Keratinocyte (primary cell): ENCODE results near the gene NTSR2. TPM values are rescaled to one million over a fixed set of nuclear protein-coding genes. Genes with fewer than 3 reads are reported as not detected.

Source experiments
- DNase-seq: peaks from one replicate; pipeline ENCODE4 v3.0.0-alpha.2; 2011; ENCODE audit warnings: low read depth, missing footprints, low spot score
- FAIRE-seq: peaks from 2 replicates; lab custom pipeline; 2011; peaks lifted over from hg19 to GRCh38; lab: Jason Lieb, UNC
- H2AFZ ChIP-seq: 2 replicates; pipeline ENCODE4 v1.6.0; 2012; ENCODE audit warnings: low read length, control low read depth, inconsistent platforms; ENCODE audit not compliant: control insufficient read depth
- H3K27ac ChIP-seq: 2 replicates; pipeline ENCODE4 v1.5.1; 2011; ENCODE audit warnings: low read length; ENCODE audit not compliant: control insufficient read depth, insufficient read depth
- H3K27me3 ChIP-seq: 3 replicates; pipeline ENCODE4 v1.6.0; 2011; ENCODE audit warnings: low read length; ENCODE audit not compliant: control insufficient read depth, insufficient read depth; ENCODE audit errors: extremely low read depth
- H3K36me3 ChIP-seq, 2 experiments: 2 replicates in 1 of 2; 3 replicates in 1 of 2; pipeline ENCODE4 v1.5.1; 2011; ENCODE audit warnings: low read length in 2 of 2, mild to moderate bottlenecking in 1 of 2; ENCODE audit not compliant: control insufficient read depth in 2 of 2, insufficient read depth in 2 of 2; ENCODE audit errors: extremely low read depth in 1 of 2
- H3K4me1 ChIP-seq: 3 replicates; pipeline ENCODE4 v1.5.1; 2011; ENCODE audit warnings: low read length; ENCODE audit not compliant: control insufficient read depth, insufficient read depth; ENCODE audit errors: extremely low read depth
- H3K4me2 ChIP-seq: 3 replicates; pipeline ENCODE4 v1.6.0; 2011; ENCODE audit warnings: low read depth, low read length; ENCODE audit not compliant: control insufficient read depth, insufficient read depth; ENCODE audit errors: extremely low read depth
- H3K4me3 ChIP-seq, 3 experiments: fragments of 200-600 bp in 1 of 3; sonication (generic) in 1 of 3; 2 replicates in 2 of 3; 3 replicates in 1 of 3; pipeline ENCODE4 v1.5.1; 2011 to 2016; ENCODE audit warnings: low read length in 3 of 3, mild to moderate bottlenecking in 3 of 3, control low read depth in 2 of 3, inconsistent platforms in 1 of 3, low read depth in 1 of 3, mixed read lengths in 1 of 3, mixed run types in 1 of 3, moderate library complexity in 1 of 3; ENCODE audit not compliant: control insufficient read depth in 2 of 3, insufficient read depth in 2 of 3; ENCODE audit errors: extremely low read depth in 1 of 3
- H3K79me2 ChIP-seq: 2 replicates; pipeline ENCODE4 v1.6.0; 2012; ENCODE audit warnings: low read length; ENCODE audit not compliant: control insufficient read depth, insufficient read depth
- H3K9ac ChIP-seq: 3 replicates; pipeline ENCODE4 v1.6.0; 2011; ENCODE audit warnings: low read length; ENCODE audit not compliant: control insufficient read depth, insufficient read depth; ENCODE audit errors: extremely low read depth
- H3K9me1 ChIP-seq: 3 replicates; pipeline ENCODE4 v1.6.0; 2011; ENCODE audit warnings: low read length; ENCODE audit not compliant: control insufficient read depth, insufficient read depth; ENCODE audit errors: extremely low read depth
- H3K9me3 ChIP-seq: 2 replicates; pipeline ENCODE4 v1.5.1; 2012; ENCODE audit warnings: low read depth, low read length; ENCODE audit not compliant: control insufficient read depth
- H4K20me1 ChIP-seq: 3 replicates; pipeline ENCODE4 v1.6.0; 2011; ENCODE audit warnings: low read length; ENCODE audit not compliant: control insufficient read depth, insufficient read depth; ENCODE audit errors: extremely low read depth
- CTCF ChIP-seq, 3 experiments: IDR thresholded peaks in 1 of 3; conservative IDR thresholded peaks in 1 of 3; optimal IDR thresholded peaks in 1 of 3; 2 replicates in 2 of 3; 3 replicates in 1 of 3; pipeline versions ENCODE3 to v1.5.1; 2011; ENCODE audit warnings: low read length in 3 of 3, mild to moderate bottlenecking in 3 of 3, moderate library complexity in 2 of 3, control low read depth in 1 of 3, inconsistent platforms in 1 of 3; ENCODE audit not compliant: insufficient read depth in 2 of 3; ENCODE audit errors: extremely low read depth in 1 of 3
- EZH2 ChIP-seq: IDR thresholded peaks from one replicate; pipeline ENCODE4 v1.6.1; 2012; ENCODE audit warnings: inconsistent platforms, mild to moderate bottlenecking, low read length, moderate library complexity
- dilution Hi-C: fragments of 300-500 bp; cut with MboI; formaldehyde crosslinking; loops from one replicate; pipeline ENCODE4 v1.7.0; 2020; ENCODE audit warnings: low sequenced_read_pairs; ENCODE audit not compliant: extremely low pct_ligation_motif_present
- polyA plus RNA-seq, 5 experiments: library from polyadenylated mRNA; depleted of rRNA in 3 of 5; stranded (reverse) in 3 of 5; stranded (forward) in 1 of 5; unstranded in 1 of 5; fragments of >200 nt; gene quantifications; 1 replicate in 1 of 5; 2 replicates in 3 of 5; 3 replicates in 1 of 5; pipeline versions ENCODE4 v1.2.1 to v1.2.3, GENCODE V29; 2011 to 2012; ENCODE audit warnings: missing spikeins in 2 of 5, low read depth in 1 of 5, low replicate concordance in 1 of 5

NTSR2 gene
- polyA plus RNA-seq, 1 donor (not counting 4 experiments of a cell fraction or from before 2014, with no cell fraction given): not detected

GRCh38 chr2:11699686-11700670, 30.0 kb upstream of the NTSR2 start:
- Histone ChIP-seq H4K20me1 (no peaks in the 10 kb centered on the region), H3K9ac (no peak overlapping the region), H3K79me2 (no peaks in the 10 kb centered on the region), H3K4me1 (peaks cover 32% of the 10 kb centered on the region), H3K9me1 (no peaks in the 10 kb centered on the region), H3K9me3 (no peaks in the 10 kb centered on the region), H3K36me3 (no peaks in the 10 kb centered on the region), H3K4me2 (no peak overlapping the region), H2AFZ (no peak overlapping the region), H3K4me3 (no peak overlapping the region), H3K27ac (no peak overlapping the region), H3K27me3 (no peaks in the 10 kb centered on the region)
- dilution Hi-C loops: loop anchor here (25.0 kb wide), 1 partner anchor 87 kb away; no protein-coding TSS in a partner anchor
- no peak for TF ChIP-seq CTCF (optimal IDR thresholded peaks at IDR 0.05 in 1 of 3, IDR thresholded peaks at IDR 0.05 in 1 of 3, conservative IDR thresholded peaks at IDR 0.05 in 1 of 3; ENCODE audit: extremely low read depth in 1 of 3, insufficient read depth in 2 of 3, low read length in 3 of 3)
- TF ChIP-seq EZH2: no peak
- DNase-seq: no peak
- no peak for FAIRE-seq

- TF ChIP-seq CTCF (optimal IDR thresholded peaks at IDR 0.05 in 1 of 3, IDR thresholded peaks at IDR 0.05 in 1 of 3, conservative IDR thresholded peaks at IDR 0.05 in 1 of 3; ENCODE audit: extremely low read depth in 1 of 3, insufficient read depth in 2 of 3, low read length in 3 of 3) (no peak), EZH2 (no peak)
- Histone ChIP-seq H3K9me3 (no peaks in the 10 kb centered on the region), H3K4me2 (no peak overlapping the region), H3K4me1 (peaks cover 24% of the 10 kb centered on the region), H3K9me1 (no peaks in the 10 kb centered on the region), H3K27ac (no peak overlapping the region), H3K79me2 (no peaks in the 10 kb centered on the region), H3K36me3 (no peaks in the 10 kb centered on the region), H3K27me3 (no peaks in the 10 kb centered on the region), H3K4me3 (no peak overlapping the region), H3K9ac (no peak overlapping the region), H4K20me1 (no peaks in the 10 kb centered on the region), H2AFZ (no peak overlapping the region)
- dilution Hi-C loops: loop anchor here (25.0 kb wide), 1 partner anchor 89 kb away; no protein-coding TSS in a partner anchor
- no peak for FAIRE-seq
- DNase-seq: no peak
Measured at GRCh38 chr2:11698009-11698922, 28.3 kb upstream of the NTSR2 start.
